Keratinocyte (primary cell): ENCODE data around the gene PRADC1. TPM values are rescaled to one million over a fixed set of nuclear protein-coding genes. Genes with fewer than 3 reads are reported as not detected.

Source experiments
- DNase-seq: peaks from one replicate; pipeline ENCODE4 v3.0.0-alpha.2; 2011; ENCODE audit warnings: low read depth, missing footprints, low spot score
- FAIRE-seq: peaks from 2 replicates; lab custom pipeline; 2011; peaks lifted over from hg19 to GRCh38; lab: Jason Lieb, UNC
- H2AFZ ChIP-seq: 2 replicates; pipeline ENCODE4 v1.6.0; 2012; ENCODE audit warnings: low read length, control low read depth, inconsistent platforms; ENCODE audit not compliant: control insufficient read depth
- H3K27ac ChIP-seq: 2 replicates; pipeline ENCODE4 v1.5.1; 2011; ENCODE audit warnings: low read length; ENCODE audit not compliant: control insufficient read depth, insufficient read depth
- H3K27me3 ChIP-seq: 3 replicates; pipeline ENCODE4 v1.6.0; 2011; ENCODE audit warnings: low read length; ENCODE audit not compliant: control insufficient read depth, insufficient read depth; ENCODE audit errors: extremely low read depth
- H3K36me3 ChIP-seq, 2 experiments: 2 replicates in 1 of 2; 3 replicates in 1 of 2; pipeline ENCODE4 v1.5.1; 2011; ENCODE audit warnings: low read length in 2 of 2, mild to moderate bottlenecking in 1 of 2; ENCODE audit not compliant: control insufficient read depth in 2 of 2, insufficient read depth in 2 of 2; ENCODE audit errors: extremely low read depth in 1 of 2
- H3K4me1 ChIP-seq: 3 replicates; pipeline ENCODE4 v1.5.1; 2011; ENCODE audit warnings: low read length; ENCODE audit not compliant: control insufficient read depth, insufficient read depth; ENCODE audit errors: extremely low read depth
- H3K4me2 ChIP-seq: 3 replicates; pipeline ENCODE4 v1.6.0; 2011; ENCODE audit warnings: low read depth, low read length; ENCODE audit not compliant: control insufficient read depth, insufficient read depth; ENCODE audit errors: extremely low read depth
- H3K4me3 ChIP-seq, 3 experiments: fragments of 200-600 bp in 1 of 3; sonication (generic) in 1 of 3; 2 replicates in 2 of 3; 3 replicates in 1 of 3; pipeline ENCODE4 v1.5.1; 2011 to 2016; ENCODE audit warnings: low read length in 3 of 3, mild to moderate bottlenecking in 3 of 3, control low read depth in 2 of 3, inconsistent platforms in 1 of 3, low read depth in 1 of 3, mixed read lengths in 1 of 3, mixed run types in 1 of 3, moderate library complexity in 1 of 3; ENCODE audit not compliant: control insufficient read depth in 2 of 3, insufficient read depth in 2 of 3; ENCODE audit errors: extremely low read depth in 1 of 3
- H3K79me2 ChIP-seq: 2 replicates; pipeline ENCODE4 v1.6.0; 2012; ENCODE audit warnings: low read length; ENCODE audit not compliant: control insufficient read depth, insufficient read depth
- H3K9ac ChIP-seq: 3 replicates; pipeline ENCODE4 v1.6.0; 2011; ENCODE audit warnings: low read length; ENCODE audit not compliant: control insufficient read depth, insufficient read depth; ENCODE audit errors: extremely low read depth
- H3K9me1 ChIP-seq: 3 replicates; pipeline ENCODE4 v1.6.0; 2011; ENCODE audit warnings: low read length; ENCODE audit not compliant: control insufficient read depth, insufficient read depth; ENCODE audit errors: extremely low read depth
- H3K9me3 ChIP-seq: 2 replicates; pipeline ENCODE4 v1.5.1; 2012; ENCODE audit warnings: low read depth, low read length; ENCODE audit not compliant: control insufficient read depth
- H4K20me1 ChIP-seq: 3 replicates; pipeline ENCODE4 v1.6.0; 2011; ENCODE audit warnings: low read length; ENCODE audit not compliant: control insufficient read depth, insufficient read depth; ENCODE audit errors: extremely low read depth
- EZH2 ChIP-seq: IDR thresholded peaks from one replicate; pipeline ENCODE4 v1.6.1; 2012; ENCODE audit warnings: inconsistent platforms, mild to moderate bottlenecking, low read length, moderate library complexity
- dilution Hi-C: fragments of 300-500 bp; cut with MboI; formaldehyde crosslinking; loops from one replicate; pipeline ENCODE4 v1.7.0; 2020; ENCODE audit warnings: low sequenced_read_pairs; ENCODE audit not compliant: extremely low pct_ligation_motif_present
- polyA plus RNA-seq, 5 experiments: library from polyadenylated mRNA; depleted of rRNA in 3 of 5; stranded (reverse) in 3 of 5; stranded (forward) in 1 of 5; unstranded in 1 of 5; fragments of >200 nt; gene quantifications; 1 replicate in 1 of 5; 2 replicates in 3 of 5; 3 replicates in 1 of 5; pipeline versions ENCODE4 v1.2.1 to v1.2.3, GENCODE V29; 2011 to 2012; ENCODE audit warnings: missing spikeins in 2 of 5, low read depth in 1 of 5, low replicate concordance in 1 of 5
- TF ChIP-seq, protein P1 (sequence below), 3 experiments: IDR thresholded peaks in 1 of 3; conservative IDR thresholded peaks in 1 of 3; optimal IDR thresholded peaks in 1 of 3; 2 replicates in 2 of 3; 3 replicates in 1 of 3; pipeline versions ENCODE3 to v1.5.1; 2011; ENCODE audit warnings: low read length in 3 of 3, mild to moderate bottlenecking in 3 of 3, moderate library complexity in 2 of 3, control low read depth in 1 of 3, inconsistent platforms in 1 of 3; ENCODE audit not compliant: insufficient read depth in 2 of 3; ENCODE audit errors: extremely low read depth in 1 of 3

PRADC1 gene
- polyA plus RNA-seq, 1 donor (not counting 4 experiments of a cell fraction or from before 2014, with no cell fraction given): 8.2 TPM

DNA sequence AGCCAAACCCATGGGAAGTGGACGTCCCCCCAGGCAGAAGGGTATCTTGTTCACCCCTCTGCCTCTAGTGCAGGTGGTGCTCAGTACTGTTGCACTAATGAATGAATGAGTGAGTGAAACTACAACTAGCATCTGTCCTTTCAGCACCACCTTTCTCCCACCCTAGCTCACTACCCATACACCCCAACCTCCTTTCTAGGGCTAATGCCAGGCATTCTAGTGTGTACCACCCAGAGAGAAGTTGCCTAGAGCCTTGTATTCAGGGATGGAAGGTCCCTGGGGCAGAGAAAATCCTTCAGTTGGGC, 23.5 kb upstream of the PRADC1 start:
- H3K27ac ChIP-seq: no peak overlapping the region
- no peak overlapping the region for H3K4me3 ChIP-seq
- no peaks in the 10 kb centered on the region for H3K27me3 ChIP-seq
- FAIRE-seq (no peak), DNase-seq (no peak)
- no peak for TF ChIP-seq EZH2
- TF ChIP-seq, protein P1, sequence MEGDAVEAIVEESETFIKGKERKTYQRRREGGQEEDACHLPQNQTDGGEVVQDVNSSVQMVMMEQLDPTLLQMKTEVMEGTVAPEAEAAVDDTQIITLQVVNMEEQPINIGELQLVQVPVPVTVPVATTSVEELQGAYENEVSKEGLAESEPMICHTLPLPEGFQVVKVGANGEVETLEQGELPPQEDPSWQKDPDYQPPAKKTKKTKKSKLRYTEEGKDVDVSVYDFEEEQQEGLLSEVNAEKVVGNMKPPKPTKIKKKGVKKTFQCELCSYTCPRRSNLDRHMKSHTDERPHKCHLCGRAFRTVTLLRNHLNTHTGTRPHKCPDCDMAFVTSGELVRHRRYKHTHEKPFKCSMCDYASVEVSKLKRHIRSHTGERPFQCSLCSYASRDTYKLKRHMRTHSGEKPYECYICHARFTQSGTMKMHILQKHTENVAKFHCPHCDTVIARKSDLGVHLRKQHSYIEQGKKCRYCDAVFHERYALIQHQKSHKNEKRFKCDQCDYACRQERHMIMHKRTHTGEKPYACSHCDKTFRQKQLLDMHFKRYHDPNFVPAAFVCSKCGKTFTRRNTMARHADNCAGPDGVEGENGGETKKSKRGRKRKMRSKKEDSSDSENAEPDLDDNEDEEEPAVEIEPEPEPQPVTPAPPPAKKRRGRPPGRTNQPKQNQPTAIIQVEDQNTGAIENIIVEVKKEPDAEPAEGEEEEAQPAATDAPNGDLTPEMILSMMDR (optimal IDR thresholded peaks at IDR 0.05 in 1 of 3, IDR thresholded peaks at IDR 0.05 in 1 of 3, conservative IDR thresholded peaks at IDR 0.05 in 1 of 3; ENCODE audit: extremely low read depth in 1 of 3, insufficient read depth in 2 of 3, low read length in 3 of 3): no peak
- no peaks in the 10 kb centered on the region for H3K79me2 ChIP-seq
- H2AFZ ChIP-seq: no peak overlapping the region
- dilution Hi-C loops: no loop called here
- peaks cover 5% of the 10 kb centered on the region for H3K9me1 ChIP-seq
- no peak overlapping the region for H3K9ac ChIP-seq
- peaks cover 14 to 27% of the 10 kb centered on the region in 2 experiments for H3K36me3 ChIP-seq
- H3K4me2 ChIP-seq: no peak overlapping the region
- H3K9me3 ChIP-seq: no peaks in the 10 kb centered on the region
- no peaks in the 10 kb centered on the region for H4K20me1 ChIP-seq
- H3K4me1 ChIP-seq: peaks cover 26% of the 10 kb centered on the region

DNA sequence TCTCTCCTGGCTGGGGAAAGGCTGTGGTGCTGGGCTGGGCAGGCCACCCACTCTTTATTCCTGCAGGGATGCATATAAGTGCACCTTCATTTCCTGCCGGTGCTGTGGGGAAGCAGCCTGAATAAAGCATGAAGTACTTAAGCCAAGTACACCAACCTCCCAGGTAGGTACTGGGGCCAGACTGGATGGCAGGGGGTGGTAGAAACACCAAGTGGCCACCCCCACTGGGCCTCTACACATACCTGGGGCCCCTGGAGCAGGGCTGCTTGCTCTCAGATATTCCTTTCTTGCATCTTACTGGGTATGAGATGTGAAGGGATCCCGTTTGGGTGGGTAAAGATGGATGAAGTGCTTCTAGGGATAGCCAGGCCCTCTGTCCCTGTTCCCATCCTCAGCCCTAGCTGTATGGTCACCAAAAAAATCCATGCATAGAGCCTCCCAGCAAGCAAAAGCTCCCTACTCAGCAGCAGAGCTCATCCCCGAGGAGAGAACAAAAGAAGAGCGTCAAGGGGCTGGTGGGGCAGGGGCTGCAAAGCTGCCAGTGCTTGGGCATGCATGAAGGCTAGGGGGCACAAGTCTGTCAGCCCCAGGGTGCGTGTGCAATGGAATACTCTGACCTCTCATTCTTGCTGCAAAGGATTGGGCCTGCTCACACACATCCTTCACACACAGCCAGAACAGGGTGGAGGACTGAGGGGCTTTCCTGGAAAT, 23.0 kb upstream of the PRADC1 start:
- H3K9ac ChIP-seq: no peak overlapping the region
- no peak overlapping the region for H3K4me2 ChIP-seq
- no peaks in the 10 kb centered on the region for H3K27me3 ChIP-seq
- H2AFZ ChIP-seq: no peak overlapping the region
- TF ChIP-seq EZH2: no peak
- TF ChIP-seq, protein P1 (optimal IDR thresholded peaks at IDR 0.05 in 1 of 3, IDR thresholded peaks at IDR 0.05 in 1 of 3, conservative IDR thresholded peaks at IDR 0.05 in 1 of 3; ENCODE audit: extremely low read depth in 1 of 3, insufficient read depth in 2 of 3, low read length in 3 of 3): no peak
- H3K9me3 ChIP-seq: no peaks in the 10 kb centered on the region
- no peak overlapping the region for H3K4me3 ChIP-seq
- DNase-seq (no peak), FAIRE-seq (no peak)
- no peaks in the 10 kb centered on the region for H3K79me2 ChIP-seq
- no peak overlapping the region for H3K27ac ChIP-seq
- H4K20me1 ChIP-seq: no peaks in the 10 kb centered on the region
- peaks cover 14 to 31% of the 10 kb centered on the region in 2 experiments for H3K36me3 ChIP-seq
- H3K9me1 ChIP-seq: peaks cover 5% of the 10 kb centered on the region
- peaks cover 26% of the 10 kb centered on the region for H3K4me1 ChIP-seq
- dilution Hi-C loops: no loop called here
